WTC11 (cell line): ENCODE measurements around the gene WWOX.

ENCODE experiments used
- NFYB ChIP-seq: sonication (generic); formaldehyde crosslinking; conservative IDR thresholded peaks from 2 replicates; pipeline ENCODE4 v1.8.0; 2022; ENCODE audit warnings: low read depth, missing genetic modification reagents
- SP1 ChIP-seq: sonication (generic); formaldehyde crosslinking; conservative IDR thresholded peaks from 2 replicates; pipeline ENCODE4 v1.8.1; 2022; ENCODE audit warnings: missing genetic modification reagents
- TCF7 ChIP-seq: sonication (generic); formaldehyde crosslinking; IDR thresholded peaks from 2 replicates; pipeline ENCODE4 v1.8.0; 2022; ENCODE audit warnings: mild to moderate bottlenecking, low read depth, missing genetic modification reagents, moderate library complexity
- ZBTB21 ChIP-seq: sonication (generic); formaldehyde crosslinking; IDR thresholded peaks from 2 replicates; pipeline ENCODE4 v1.8.1; 2023; ENCODE audit warnings: mild to moderate bottlenecking, missing genetic modification reagents, borderline replicate concordance
- TF ChIP-seq, protein P1 (sequence below): sonication (generic); formaldehyde crosslinking; IDR thresholded peaks from 2 replicates; pipeline ENCODE4 v1.8.0; 2022; ENCODE audit warnings: mild to moderate bottlenecking, missing genetic modification reagents
- TF ChIP-seq, protein P2 (sequence below): sonication (generic); formaldehyde crosslinking; IDR thresholded peaks from 2 replicates; pipeline ENCODE4 v1.8.0; 2023; ENCODE audit warnings: missing genetic modification reagents
- TF ChIP-seq, protein P3 (sequence below): fragments of 200-600 bp; IDR thresholded peaks from 2 replicates; pipeline ENCODE4 v1.8.0; 2022; ENCODE audit warnings: antibody characterized with exemption

DNA sequence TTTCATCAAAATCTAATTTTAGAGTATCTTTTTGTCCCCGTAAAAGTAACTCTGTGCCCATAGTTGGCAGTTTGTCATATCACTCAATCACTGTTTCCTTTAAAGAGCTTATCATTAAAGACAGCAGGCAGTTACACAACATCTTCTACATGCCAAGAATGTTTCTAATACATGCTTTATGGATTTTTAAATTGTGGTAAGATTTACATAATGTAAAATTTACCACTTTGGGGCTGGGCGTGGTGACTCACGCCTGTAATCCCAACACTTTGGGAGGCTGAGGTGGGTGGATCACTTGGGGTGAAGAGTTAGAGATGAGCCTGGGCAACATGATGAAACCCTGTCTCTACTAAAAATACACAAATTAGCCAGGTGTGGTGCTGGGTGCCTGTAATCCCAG, 687.2 kb downstream of the WWOX start:
- TF ChIP-seq TCF7 (CRISPR knock-in tag) (no peak), SP1 (CRISPR knock-in tag) (no peak), ZBTB21 (CRISPR knock-in tag) (no peak), NFYB (no peak)
- TF ChIP-seq, protein P1, sequence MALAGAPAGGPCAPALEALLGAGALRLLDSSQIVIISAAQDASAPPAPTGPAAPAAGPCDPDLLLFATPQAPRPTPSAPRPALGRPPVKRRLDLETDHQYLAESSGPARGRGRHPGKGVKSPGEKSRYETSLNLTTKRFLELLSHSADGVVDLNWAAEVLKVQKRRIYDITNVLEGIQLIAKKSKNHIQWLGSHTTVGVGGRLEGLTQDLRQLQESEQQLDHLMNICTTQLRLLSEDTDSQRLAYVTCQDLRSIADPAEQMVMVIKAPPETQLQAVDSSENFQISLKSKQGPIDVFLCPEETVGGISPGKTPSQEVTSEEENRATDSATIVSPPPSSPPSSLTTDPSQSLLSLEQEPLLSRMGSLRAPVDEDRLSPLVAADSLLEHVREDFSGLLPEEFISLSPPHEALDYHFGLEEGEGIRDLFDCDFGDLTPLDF (CRISPR knock-in tag), result no peak
- TF ChIP-seq, protein P2, sequence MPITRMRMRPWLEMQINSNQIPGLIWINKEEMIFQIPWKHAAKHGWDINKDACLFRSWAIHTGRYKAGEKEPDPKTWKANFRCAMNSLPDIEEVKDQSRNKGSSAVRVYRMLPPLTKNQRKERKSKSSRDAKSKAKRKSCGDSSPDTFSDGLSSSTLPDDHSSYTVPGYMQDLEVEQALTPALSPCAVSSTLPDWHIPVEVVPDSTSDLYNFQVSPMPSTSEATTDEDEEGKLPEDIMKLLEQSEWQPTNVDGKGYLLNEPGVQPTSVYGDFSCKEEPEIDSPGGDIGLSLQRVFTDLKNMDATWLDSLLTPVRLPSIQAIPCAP, result no peak
- TF ChIP-seq, protein P3, sequence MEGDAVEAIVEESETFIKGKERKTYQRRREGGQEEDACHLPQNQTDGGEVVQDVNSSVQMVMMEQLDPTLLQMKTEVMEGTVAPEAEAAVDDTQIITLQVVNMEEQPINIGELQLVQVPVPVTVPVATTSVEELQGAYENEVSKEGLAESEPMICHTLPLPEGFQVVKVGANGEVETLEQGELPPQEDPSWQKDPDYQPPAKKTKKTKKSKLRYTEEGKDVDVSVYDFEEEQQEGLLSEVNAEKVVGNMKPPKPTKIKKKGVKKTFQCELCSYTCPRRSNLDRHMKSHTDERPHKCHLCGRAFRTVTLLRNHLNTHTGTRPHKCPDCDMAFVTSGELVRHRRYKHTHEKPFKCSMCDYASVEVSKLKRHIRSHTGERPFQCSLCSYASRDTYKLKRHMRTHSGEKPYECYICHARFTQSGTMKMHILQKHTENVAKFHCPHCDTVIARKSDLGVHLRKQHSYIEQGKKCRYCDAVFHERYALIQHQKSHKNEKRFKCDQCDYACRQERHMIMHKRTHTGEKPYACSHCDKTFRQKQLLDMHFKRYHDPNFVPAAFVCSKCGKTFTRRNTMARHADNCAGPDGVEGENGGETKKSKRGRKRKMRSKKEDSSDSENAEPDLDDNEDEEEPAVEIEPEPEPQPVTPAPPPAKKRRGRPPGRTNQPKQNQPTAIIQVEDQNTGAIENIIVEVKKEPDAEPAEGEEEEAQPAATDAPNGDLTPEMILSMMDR, result no peak
